Urothelium cell line (cell line): ENCODE data around the gene PLCH1.
"Not testable (repeated sequence)": the region's sequence is repeated elsewhere in the genome, so short reads cannot be mapped to it uniquely, and the experiment has no call there.

Experiments used
- DNase-seq: peaks from one replicate; pipeline ENCODE4 v3.0.0; 2011; ENCODE audit warnings: low spot score, mixed read lengths
- FAIRE-seq: peaks from 2 replicates; lab custom pipeline; 2011; peaks lifted over from hg19 to GRCh38; lab: Jason Lieb, UNC

The PLCH1 gene

DNA sequence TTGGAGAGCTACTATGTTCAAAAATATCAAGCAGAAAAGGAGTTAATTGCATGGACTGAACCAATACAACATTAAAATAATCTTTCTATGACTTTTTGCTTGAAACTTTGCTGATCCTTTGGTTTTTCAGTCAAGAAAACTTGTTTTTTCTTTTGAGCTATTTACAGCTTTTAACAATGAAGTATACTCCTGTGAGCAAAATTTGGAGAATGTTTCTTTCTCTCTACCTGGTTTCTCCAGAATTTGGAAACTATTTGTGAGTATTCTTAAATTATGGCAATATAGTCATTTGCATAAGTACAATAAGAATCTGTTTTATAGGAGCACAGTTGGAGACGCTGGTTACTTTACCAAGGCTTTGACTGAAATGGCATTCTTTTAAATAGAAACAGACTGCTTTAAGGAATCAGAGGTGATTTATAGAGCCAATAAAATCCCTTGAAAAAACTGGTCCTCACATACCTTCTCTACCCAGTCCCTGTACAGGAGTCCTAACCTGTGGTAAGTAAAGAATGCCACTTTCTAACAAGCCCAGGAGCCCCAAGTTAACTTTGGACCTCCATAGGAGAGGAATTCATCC is 127.4 kb downstream of the PLCH1 start:
- no peak for DNase-seq
- no peak for FAIRE-seq

DNA sequence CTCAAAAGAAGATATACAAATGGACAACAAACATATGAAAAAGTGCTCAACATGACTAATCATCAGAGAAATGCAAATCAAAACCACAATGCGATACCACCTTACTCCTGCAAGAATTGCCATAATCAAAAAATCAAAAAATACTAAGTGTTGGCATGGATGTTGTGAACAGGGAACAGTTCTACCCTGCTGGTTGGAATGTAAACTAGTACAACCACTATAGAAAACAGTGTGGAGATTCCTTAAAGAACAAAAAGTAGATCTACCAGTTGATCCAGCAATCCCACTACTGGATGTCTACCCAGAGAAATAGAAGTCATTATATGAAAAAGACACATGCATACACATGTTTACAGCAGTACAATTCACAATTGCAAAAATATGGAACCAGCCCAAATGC is 129.7 kb downstream of the PLCH1 start:
- not testable (repeated sequence) for FAIRE-seq, DNase-seq

DNA sequence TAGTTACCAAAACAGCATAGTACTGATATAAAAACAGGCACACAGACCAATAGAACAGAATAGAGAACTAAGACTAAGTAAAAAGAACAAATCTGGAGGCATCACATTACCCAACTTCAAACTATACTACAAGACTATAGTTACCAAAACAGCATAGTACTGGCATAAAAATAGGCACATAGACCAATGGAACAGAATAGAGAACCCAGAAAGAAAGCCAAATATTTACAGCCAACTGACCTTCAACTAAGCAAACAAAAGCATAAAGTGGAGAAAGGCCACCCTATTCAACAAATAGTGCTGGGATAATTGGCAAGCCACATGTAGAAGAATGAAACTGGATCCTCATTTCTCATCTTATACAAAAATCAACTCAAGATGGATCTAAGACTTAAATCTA is 130.5 kb downstream of the PLCH1 start:
- FAIRE-seq: not testable (repeated sequence)

DNA sequence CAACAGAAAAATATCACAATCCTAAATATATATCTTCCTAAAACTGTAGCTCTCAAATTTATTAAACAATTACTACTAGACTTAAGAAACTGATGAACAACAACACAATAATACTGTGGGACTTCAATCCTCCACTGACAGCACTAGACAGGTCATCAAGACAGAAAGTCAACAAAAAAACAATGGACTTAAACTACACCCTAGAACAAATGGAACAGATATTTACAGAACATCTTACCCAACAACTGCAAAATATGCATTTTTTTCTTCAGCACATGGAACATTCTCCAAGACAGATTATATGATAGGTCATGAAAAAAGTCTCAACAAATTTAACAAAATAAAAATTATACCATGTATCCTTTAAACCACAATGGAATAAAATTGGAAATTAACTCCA is 133.4 kb downstream of the PLCH1 start:
- no peak for FAIRE-seq
- DNase-seq: no peak

More for the DNA sequence above, 130.5 kb downstream of the PLCH1 start:
- DNase-seq: not testable (repeated sequence)

DNA sequence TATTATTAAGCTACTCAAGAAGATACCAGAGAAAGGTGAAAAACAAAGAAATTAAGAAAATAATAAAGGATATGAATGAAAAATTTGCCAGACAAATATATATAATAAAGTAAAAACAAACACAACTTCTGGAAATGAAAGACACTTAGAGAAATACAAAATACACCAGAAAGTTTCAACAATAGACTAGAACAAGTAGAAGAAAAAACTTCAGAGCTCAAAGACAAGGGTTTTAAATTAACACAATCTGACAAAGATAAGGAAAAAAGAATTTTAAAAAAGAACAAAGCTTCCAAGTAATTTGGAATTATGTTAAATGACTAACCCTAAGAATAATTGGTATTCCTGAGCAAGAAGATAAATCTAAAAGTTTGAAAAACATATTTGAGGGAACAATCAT is 135.3 kb downstream of the PLCH1 start:
- FAIRE-seq: no peak

DNA sequence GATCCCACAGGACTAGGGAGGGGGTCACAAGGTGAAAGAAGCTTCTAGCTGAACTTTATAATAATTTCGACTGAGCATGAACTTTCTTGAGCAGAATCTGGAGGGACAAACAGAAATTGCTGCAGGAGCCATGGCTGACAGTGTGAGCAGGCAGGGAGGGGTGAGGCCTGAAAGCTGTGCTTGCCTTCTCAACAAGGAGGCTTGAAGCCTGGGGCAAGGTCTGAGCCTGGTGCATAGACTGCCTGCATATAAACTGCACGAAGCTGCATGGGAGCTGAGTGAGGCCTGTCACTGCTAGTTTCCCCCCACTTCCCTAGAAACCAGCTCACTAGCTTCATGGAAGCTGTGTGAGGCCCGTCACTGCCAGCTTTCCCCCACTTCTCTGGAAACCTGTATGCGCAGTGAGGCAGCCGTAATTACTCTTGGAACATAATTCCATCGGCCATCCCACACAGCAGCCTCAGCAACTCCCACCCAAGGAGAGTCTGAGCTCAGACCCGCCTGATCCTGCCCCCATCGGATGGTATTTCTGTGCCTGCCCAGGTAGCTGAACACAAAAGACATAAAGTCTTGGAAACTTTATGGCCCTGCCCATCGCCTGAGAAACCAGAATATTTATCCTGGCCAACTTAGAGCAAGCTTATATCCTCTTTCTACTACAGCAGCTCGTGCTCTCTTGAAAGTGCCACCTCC is 136.5 kb downstream of the PLCH1 start:
- FAIRE-seq (no peak), DNase-seq (no peak)

More for the DNA sequence above, 135.3 kb downstream of the PLCH1 start:
- no peak for DNase-seq

DNA sequence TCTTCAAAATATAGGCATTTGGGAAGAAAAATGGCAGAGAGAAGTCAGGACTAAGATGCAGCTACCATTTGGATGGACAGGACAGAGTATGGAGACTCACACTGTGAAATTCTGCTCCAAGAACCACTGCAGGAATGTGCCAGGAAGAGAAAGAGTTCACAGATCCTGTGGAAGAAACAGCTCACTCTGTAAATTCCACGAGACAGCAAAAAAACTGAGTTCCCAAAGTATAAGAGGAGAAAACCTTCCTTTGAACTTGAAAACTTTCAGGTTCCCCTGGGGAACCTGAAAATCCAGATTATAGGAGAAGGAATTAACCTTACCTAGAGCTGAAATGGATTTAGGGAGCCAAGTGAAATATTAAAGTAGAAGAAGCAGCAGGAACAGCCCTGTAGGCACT is 137.1 kb downstream of the PLCH1 start:
- DNase-seq (no peak), FAIRE-seq (no peak)

DNA sequence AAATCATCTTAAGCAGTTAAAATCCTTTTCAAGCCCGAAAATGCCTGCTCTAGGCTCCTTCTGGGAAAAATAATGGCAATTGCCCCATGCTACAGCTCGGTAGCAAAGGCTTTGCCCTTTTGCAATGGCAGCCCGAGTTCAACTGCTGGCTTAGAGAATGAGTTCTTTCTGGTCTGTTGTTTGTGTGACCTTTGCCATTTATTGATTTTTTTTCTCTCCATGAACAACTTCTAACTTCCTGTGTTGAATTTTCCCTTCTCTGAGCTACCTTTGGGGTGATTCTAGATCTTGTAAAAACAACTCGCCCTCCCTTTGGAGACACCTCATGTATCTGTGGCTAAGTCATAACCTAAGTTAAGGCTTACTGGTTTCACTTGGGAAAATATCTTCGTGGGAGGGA is 139.3 kb downstream of the PLCH1 start:
- FAIRE-seq (no peak), DNase-seq (no peak)

DNA sequence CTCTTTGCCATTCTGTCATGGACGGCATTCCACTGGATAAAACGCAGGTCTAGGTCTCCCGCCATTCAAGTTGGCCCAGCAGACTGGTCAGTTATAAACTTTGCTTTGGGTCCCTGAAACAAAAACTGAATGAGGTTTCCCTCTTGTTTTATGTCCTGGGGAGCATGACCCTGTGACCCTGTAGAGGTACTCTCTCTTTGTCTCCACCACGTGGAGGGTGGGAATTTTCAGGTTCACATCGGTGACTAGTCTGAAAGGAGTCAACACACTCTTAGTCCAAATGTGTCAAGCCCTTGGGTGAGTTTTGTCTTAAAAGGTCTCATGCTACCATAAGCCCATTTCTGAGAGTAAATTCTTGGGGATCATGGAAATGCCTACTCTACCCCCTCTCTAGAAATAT is 139.9 kb downstream of the PLCH1 start:
- FAIRE-seq: no peak
- no peak for DNase-seq

DNA sequence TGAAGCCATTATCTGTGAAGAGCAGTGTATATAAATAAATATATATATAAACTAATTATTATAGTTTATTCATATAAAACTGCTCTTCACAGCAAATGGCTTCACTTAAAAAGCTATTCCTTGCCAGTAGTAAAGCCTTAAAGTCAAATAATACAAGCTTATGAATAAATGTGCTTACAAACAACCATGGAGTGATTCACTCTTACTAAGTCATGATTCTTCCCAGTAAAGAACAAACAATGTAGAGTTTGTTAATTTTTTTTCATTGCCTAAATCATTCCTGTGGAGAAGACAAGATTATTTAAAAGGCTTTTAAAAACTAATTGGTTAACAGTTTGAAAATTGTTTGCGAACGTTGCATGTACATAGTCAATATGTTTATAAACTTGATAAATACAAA is 140.7 kb downstream of the PLCH1 start:
- FAIRE-seq (no peak), DNase-seq (no peak)

DNA sequence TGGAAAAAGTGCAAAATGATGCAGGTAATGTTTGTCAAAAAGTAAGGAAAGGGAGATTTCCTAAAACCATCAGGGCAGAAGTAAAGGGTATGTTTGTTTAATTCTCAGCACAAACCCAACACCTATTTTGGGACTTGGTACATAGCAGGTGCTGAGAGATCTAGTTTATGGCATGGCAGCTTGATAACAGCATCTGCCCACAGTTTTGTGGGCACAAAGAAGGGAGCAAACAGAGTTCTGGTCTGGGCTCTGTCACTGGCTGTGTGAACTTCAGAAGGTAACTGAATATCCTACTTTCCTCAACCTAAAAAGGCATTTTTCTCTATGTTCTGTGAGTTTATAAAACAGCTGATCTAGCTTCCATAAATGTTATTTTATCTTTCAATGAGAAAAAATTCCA is 141.6 kb downstream of the PLCH1 start:
- DNase-seq: no peak
- FAIRE-seq: no peak

DNA sequence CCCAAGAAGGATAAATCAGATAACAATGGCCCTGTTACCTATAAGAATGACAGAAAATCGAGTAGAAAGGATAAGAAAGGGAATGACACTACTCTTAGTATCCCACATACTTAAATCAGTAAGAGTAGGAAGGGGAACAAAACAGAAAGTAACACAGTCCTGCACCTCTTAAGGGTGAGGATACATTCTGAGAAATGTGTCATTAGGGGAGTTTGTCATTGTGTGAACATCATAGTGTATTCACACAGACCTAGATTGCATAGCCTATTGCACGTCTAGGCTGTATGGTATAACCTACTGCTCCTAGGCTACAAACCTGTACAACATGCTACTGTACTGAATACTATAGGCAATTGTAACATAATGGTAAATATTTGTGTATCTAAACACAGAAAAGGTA is 142.6 kb downstream of the PLCH1 start:
- no peak for DNase-seq
- FAIRE-seq: no peak

DNA sequence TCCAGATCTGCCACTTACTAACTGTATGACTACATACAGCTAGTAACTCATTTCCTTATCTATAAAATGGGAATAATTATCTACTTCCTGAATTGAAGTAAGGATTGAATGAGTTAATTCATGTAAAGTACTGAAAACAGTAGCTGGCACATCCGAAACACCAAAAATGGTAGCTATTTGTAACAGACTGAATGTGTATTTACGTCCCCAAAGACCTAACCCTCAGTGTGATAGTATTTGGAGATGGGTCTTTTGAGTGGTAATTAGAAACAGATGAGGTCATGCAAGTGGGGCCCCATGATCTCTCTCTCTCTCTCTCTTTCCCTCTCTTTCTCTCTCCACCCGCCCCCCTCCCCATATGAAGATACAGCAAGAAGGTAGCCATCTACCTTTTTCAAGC is 146.2 kb downstream of the PLCH1 start:
- DNase-seq (no peak), FAIRE-seq (no peak)

DNA sequence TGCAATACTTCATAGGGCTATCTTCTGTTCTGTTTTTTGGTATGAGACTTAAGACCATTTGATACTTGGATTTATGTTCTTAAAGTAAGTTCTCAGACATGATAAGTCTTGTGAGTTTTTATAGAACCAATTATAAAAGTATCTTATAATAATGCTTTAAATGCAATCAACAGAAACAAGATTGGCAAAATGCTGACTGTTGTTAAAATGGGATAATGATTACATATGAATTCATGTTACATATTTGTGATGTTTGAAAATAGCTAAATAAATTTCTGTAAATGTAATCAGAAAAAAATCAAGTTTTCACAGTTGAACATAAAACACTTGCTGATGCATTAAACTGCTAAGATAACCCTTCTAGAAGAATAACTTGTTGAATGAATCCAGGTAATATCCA is 148.3 kb downstream of the PLCH1 start:
- DNase-seq: no peak
- no peak for FAIRE-seq

DNA sequence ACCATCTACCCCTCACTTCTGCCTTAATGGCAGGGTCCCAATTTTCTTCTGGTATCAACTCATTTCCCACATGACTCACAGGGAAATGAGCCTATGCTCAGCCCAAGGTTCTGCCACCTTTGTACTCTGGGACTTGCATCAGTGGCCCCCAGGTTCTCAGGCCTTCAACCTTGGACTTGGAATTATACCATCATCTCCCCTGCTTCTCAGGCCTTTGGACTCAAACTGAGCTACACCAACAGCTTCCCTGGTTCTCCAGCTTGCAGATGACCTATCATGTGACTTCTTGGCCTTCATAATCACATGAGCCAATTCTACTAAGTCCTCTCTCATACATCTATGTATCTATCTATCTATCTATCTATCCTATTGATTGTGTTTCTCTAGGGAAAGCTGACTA is 149.5 kb downstream of the PLCH1 start:
- no peak for FAIRE-seq

DNA sequence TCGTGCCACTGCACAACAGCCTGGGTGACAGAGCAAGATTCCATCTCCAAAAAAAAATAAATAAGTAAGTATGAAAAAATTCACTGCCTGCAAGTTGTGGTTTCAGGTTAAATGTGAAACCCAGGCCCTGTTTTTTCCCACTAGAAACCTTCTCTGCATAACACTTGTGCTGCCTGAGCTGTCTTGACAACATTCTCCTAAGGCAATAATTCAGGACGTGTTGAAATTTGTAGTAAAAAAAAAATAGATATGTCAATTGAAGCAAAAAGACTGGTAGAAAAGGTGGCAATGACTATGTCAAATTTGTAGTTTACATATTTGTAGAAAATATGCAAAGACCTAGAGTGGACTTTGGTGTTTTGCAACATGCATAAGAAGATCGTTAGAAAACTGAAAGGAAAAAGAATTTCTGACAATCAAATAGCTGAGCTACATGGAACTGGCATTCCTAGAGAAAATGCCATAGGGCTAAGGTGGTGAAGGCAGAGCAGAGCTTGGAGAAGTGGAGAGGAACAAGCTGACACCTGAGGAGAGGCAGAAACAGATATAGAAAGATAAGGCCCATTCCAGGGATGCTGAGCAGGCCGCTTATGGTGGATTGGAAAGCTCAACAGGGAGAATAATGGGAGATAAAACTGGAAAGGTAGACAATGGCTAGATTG is 150.2 kb downstream of the PLCH1 start:
- FAIRE-seq (no peak), DNase-seq (no peak)

More for the DNA sequence above, 149.5 kb downstream of the PLCH1 start:
- DNase-seq: no peak

DNA sequence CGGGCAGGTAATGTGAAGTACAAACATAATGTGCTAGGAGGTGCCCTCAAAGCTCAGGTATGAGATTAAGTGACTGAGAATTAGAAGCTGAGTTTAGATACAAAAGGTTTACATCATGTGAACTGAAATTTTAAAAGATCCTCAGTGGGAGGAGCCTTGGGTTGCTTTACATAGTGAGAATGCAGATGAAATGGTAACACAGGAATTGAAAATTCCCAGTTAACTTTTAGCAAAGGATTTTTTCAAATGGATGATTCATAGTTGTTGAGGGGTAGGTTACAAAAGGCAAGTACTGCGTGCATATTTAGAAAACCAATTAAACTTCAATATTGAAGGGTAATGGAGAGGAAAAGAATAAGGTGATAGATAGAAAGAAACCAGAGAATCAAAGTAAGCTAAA is 157.3 kb downstream of the PLCH1 start:
- FAIRE-seq (no peak), DNase-seq (no peak)

DNA sequence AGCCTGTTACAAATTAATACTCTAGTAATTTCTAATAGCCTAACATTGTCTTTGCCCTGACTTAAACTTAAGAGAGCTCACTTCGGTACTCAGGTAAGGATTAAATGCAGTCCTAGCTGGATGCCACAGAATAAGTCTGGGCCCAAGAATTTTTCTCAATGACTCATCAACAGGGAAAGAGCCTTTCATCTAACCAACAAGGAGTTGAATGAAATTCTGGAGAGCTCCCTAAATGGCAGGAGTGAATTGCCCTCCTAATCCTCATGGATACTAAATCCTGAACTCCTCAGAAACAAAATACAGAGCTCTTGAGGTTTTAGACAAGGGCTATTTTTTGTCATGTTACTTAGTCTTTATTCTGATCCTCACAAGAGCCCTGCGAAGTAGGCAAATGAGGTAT is 159.5 kb downstream of the PLCH1 start:
- FAIRE-seq: no peak
- peak; percentile 27 for DNase-seq

DNA sequence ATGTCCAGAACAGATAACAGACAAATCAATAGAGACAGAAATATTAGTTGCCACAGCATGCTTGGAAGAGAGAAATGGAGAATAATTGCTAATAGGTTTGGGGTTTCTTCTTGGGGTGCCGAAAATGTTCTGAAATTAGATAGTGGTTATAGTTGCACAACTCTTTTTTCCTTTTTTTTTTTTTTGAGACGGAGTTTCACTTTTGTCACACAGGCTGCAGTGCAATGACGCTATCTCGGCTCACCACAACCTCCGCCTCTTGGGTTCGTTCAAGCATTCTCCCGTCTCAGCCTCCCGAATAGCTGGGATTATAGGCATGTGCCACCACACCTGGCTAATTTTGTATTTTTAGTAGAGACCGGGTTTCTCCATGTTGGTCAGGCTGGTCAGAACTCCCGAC is 163.3 kb downstream of the PLCH1 start:
- FAIRE-seq (no peak), DNase-seq (no peak)

DNA sequence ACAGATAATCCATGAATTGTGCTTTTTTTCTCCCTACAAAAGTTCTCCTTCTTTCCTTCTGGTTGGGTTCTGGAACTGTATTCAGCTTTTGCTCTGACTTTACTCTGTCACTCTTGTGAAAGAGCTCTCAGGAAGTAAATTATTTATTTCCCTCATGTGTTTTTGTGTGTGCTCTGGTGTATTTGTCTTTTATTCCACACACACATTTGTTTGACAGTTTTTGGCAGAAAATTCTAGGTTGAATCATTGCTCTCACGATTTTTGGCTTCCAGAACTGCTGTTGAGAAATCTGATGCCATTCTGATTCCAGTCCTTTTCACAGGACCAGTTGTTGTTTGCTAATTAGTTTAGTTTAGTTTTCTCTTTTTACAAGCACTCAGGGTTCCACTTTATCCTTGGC is 172.8 kb downstream of the PLCH1 start:
- no peak for FAIRE-seq
- DNase-seq: no peak

DNA sequence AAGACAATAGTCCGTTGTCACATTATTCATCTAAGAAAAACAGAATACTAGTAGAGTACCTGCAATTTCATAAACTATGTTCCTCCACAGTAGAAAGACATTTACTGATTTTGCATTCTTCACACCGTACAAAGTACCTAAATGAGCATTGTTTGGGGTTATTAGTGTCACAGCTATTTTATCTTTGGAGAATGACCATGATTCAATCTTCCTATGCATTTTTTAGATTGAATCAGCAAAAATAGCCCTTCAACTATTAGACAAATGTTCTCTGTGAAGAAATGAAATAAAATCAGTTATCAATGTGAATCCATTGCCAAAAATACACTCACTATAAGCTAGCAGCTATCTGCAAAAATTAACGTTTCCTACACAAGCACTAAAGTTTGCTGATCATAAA is 176.6 kb downstream of the PLCH1 start:
- FAIRE-seq: no peak
- no peak for DNase-seq

DNA sequence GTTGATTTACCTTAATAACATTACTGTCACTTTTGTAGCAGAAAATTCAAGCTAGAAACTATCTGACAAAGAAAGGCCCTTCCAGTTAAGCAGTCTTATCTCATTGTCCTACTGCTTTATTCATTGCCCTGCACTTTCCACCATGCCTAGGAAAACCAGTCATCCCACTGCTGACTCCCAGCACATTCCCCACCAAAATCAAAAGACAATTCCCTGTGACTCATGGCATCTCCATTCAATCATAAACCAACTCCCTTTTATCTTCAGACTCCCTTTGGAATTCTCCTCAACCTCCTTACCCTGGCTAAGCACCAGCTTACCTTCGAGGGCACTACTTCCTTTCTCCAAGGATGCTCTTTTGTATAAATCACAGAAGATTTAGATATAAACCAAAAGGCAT is 184.3 kb downstream of the PLCH1 start:
- DNase-seq (peak; percentile 56), FAIRE-seq (no peak)
